ENCODE measurements around the gene RRAGC.

- TF ChIP-seq POLR2AphosphoS5 (IDR thresholded peaks at IDR 0.05; ENCODE audit: low read depth): no peak
- TF ChIP-seq EZH2 (IDR thresholded peaks at IDR 0.05; ENCODE audit: low read depth, unreplicated experiment): no peak
- no peak for TF ChIP-seq CTCF (conservative IDR thresholded peaks at IDR 0.05; ENCODE audit: low read depth in 2 of 2)
- TF ChIP-seq EZH2phosphoT487 (IDR thresholded peaks at IDR 0.05; ENCODE audit: unreplicated experiment): no peak
- TF ChIP-seq REST (IDR thresholded peaks at IDR 0.05; ENCODE audit: unreplicated experiment): no peak
- TF ChIP-seq NANOG (IDR thresholded peaks at IDR 0.05; ENCODE audit: borderline replicate concordance): no peak
- TF ChIP-seq JUNB (IDR thresholded peaks at IDR 0.05; ENCODE audit: unreplicated experiment): no peak
- TF ChIP-seq CREB1 (CRISPR knock-in tag; IDR thresholded peaks at IDR 0.05; ENCODE audit: low read depth): no peak
- no peak for TF ChIP-seq ZNF331 (CRISPR knock-in tag; IDR thresholded peaks at IDR 0.05; ENCODE audit: low read depth)
- no peak for TF ChIP-seq ETS1 (IDR thresholded peaks at IDR 0.05)
- no peak for TF ChIP-seq ZNF114 (CRISPR knock-in tag; IDR thresholded peaks at IDR 0.05)
- TF ChIP-seq STAT1 (IDR thresholded peaks at IDR 0.05; ENCODE audit: unreplicated experiment): no peak
Measured at GRCh38 chr1:38872401-38873026, 12.9 kb upstream of the RRAGC start.
